OCI-LY1 (cell line): Measurements from ENCODE around the gene MON2.

ENCODE experiments used
- H2AFZ ChIP-seq: fragments of 200-600 bp; sonication (generic), shearing (Covaris generic); 2 replicates; pipeline ENCODE4 v1.6.0; 2014; ENCODE audit warnings: antibody characterized with exemption, mild to moderate bottlenecking, low read length
- H3F3A ChIP-seq: fragments of 200-600 bp; sonication (generic), shearing (Covaris generic); 2 replicates; pipeline ENCODE4 v1.6.0; 2014; ENCODE audit warnings: mild to moderate bottlenecking, antibody characterized with exemption, low read length, moderate library complexity; ENCODE audit not compliant: insufficient read depth
- H3K27ac ChIP-seq: fragments of 200-600 bp; sonication (generic); 2 replicates; pipeline ENCODE4 v1.5.1; 2014; ENCODE audit warnings: low read length, mixed run types, mild to moderate bottlenecking, low read depth; ENCODE audit not compliant: poor library complexity, severe bottlenecking
- H3K27me3 ChIP-seq: fragments of 200-600 bp; sonication (generic); 2 replicates; pipeline ENCODE4 v1.6.0; 2014; ENCODE audit warnings: antibody characterized with exemption, mild to moderate bottlenecking, low read length, moderate library complexity; ENCODE audit not compliant: insufficient read depth
- H3K36me3 ChIP-seq: fragments of 200-600 bp; sonication (generic); 2 replicates; pipeline ENCODE4 v1.6.1; 2014; ENCODE audit warnings: mild to moderate bottlenecking, antibody characterized with exemption, low read length, moderate library complexity, mixed read lengths; ENCODE audit not compliant: insufficient read depth
- H3K4me1 ChIP-seq: fragments of 200-600 bp; sonication (generic); 2 replicates; pipeline ENCODE4 v1.5.1; 2014; ENCODE audit warnings: mild to moderate bottlenecking, low read length, moderate library complexity; ENCODE audit not compliant: insufficient read depth, severe bottlenecking
- H3K4me2 ChIP-seq: fragments of 200-600 bp; sonication (generic), shearing (Covaris generic); 2 replicates; pipeline ENCODE4 v1.6.1; 2014; ENCODE audit warnings: low read length
- H3K4me3 ChIP-seq: fragments of 200-600 bp; sonication (generic); 2 replicates; pipeline ENCODE4 v1.5.1; 2014; ENCODE audit warnings: low read length, low read depth, mild to moderate bottlenecking, mixed read lengths; ENCODE audit not compliant: poor library complexity, severe bottlenecking
- H3K79me2 ChIP-seq: fragments of 200-600 bp; shearing (Covaris generic); 2 replicates; pipeline ENCODE4 v1.6.1; 2016; ENCODE audit warnings: mixed run types, low read length, mixed read lengths; ENCODE audit not compliant: insufficient read depth
- H3K9ac ChIP-seq: fragments of 200-600 bp; sonication (generic), shearing (Covaris generic); 2 replicates; pipeline ENCODE4 v1.6.1; 2014; ENCODE audit warnings: mild to moderate bottlenecking, low read length, mixed read lengths
- H3K9me2 ChIP-seq: fragments of 200-600 bp; sonication (generic), shearing (Covaris generic); 2 replicates; pipeline ENCODE4 v1.6.1; 2014; ENCODE audit warnings: low read depth, mild to moderate bottlenecking, low read length, mixed read lengths
- H3K9me3 ChIP-seq: fragments of 200-600 bp; shearing (Covaris generic); 2 replicates; pipeline ENCODE4 v1.6.1; 2014; ENCODE audit warnings: low read length, mixed read lengths
- H4K20me1 ChIP-seq: fragments of 200-600 bp; sonication (generic), shearing (Covaris generic); 2 replicates; pipeline ENCODE4 v1.6.0; 2016; ENCODE audit warnings: mild to moderate bottlenecking, low read length; ENCODE audit not compliant: insufficient read depth
- CTCF ChIP-seq: fragments of 200-600 bp; sonication (generic), shearing (Covaris generic); IDR thresholded peaks from 2 replicates; pipeline ENCODE4 v1.5.1; 2017; ENCODE audit warnings: mild to moderate bottlenecking, antibody characterized with exemption, low read length, moderate library complexity, mixed read lengths
- EZH2 ChIP-seq: fragments of 200-600 bp; sonication (generic), shearing (Covaris generic); IDR thresholded peaks from 2 replicates; pipeline ENCODE4 v1.8.0; 2017; ENCODE audit warnings: borderline replicate concordance, mixed run types, mild to moderate bottlenecking, antibody characterized with exemption, low read length, moderate library complexity, mixed read lengths

The MON2 gene

GRCh38 chr12:62625228-62625627 lies 158.6 kb downstream of the MON2 start:
- no peaks in the 10 kb centered on the region for H3F3A ChIP-seq
- no peak overlapping the region for H3K4me3 ChIP-seq
- H3K27ac ChIP-seq: no peak overlapping the region
- no peaks in the 10 kb centered on the region for H3K79me2 ChIP-seq
- H3K4me2 ChIP-seq: no peak overlapping the region
- no peak for TF ChIP-seq CTCF
- TF ChIP-seq EZH2: no peak
- no peaks in the 10 kb centered on the region for H3K9me3 ChIP-seq
- no peaks in the 10 kb centered on the region for H3K4me1 ChIP-seq
- no peaks in the 10 kb centered on the region; the same call in none of the 2 replicates for H3K27me3 ChIP-seq
- no peaks in the 10 kb centered on the region for H3K9me2 ChIP-seq
- H4K20me1 ChIP-seq: no peaks in the 10 kb centered on the region
- no peaks in the 10 kb centered on the region for H3K36me3 ChIP-seq
- H3K9ac ChIP-seq: no peak overlapping the region
- H2AFZ ChIP-seq: no peak overlapping the region

GRCh38 chr12:62627181-62627580 lies 160.6 kb downstream of the MON2 start:
- Histone ChIP-seq H3K4me2 (no peak overlapping the region), H3K27me3 (no peaks in the 10 kb centered on the region; the same call in none of the 2 replicates), H3F3A (no peaks in the 10 kb centered on the region), H3K9me2 (no peaks in the 10 kb centered on the region), H3K36me3 (no peaks in the 10 kb centered on the region), H3K4me1 (peaks cover 8% of the 10 kb centered on the region), H3K4me3 (no peak overlapping the region), H3K9ac (no peak overlapping the region), H3K27ac (no peak overlapping the region), H4K20me1 (no peaks in the 10 kb centered on the region), H2AFZ (no peak overlapping the region), H3K79me2 (no peaks in the 10 kb centered on the region), H3K9me3 (no peaks in the 10 kb centered on the region)
- TF ChIP-seq EZH2 (no peak), CTCF (no peak)

- Histone ChIP-seq H3K27me3 (no peaks in the 10 kb centered on the region; the same call in none of the 2 replicates), H4K20me1 (no peaks in the 10 kb centered on the region), H3K36me3 (no peaks in the 10 kb centered on the region), H3K4me1 (peaks cover 14% of the 10 kb centered on the region), H3K4me2 (no peak overlapping the region), H3F3A (no peaks in the 10 kb centered on the region), H3K9me2 (no peaks in the 10 kb centered on the region), H3K9ac (no peak overlapping the region), H3K79me2 (no peaks in the 10 kb centered on the region), H2AFZ (no peak overlapping the region), H3K9me3 (no peaks in the 10 kb centered on the region), H3K27ac (no peak overlapping the region), H3K4me3 (no peak overlapping the region)
- TF ChIP-seq CTCF (no peak), EZH2 (no peak)
Measured at GRCh38 chr12:62629413-62629812, 162.8 kb downstream of the MON2 start.
